BJ (cell line): Measurements from ENCODE around the gene SPCS1. TPM values are rescaled to one million over a fixed set of nuclear protein-coding genes. Genes with fewer than 3 reads are reported as not detected.

ENCODE experiments used
- CTCF ChIA-PET: fragments of 350-600 bp; formaldehyde crosslinking; extraction: SDS; loops from one replicate; lab custom pipeline; 2021; ENCODE audit warnings: antibody characterized with exemption, inconsistent platforms; lab: Yijun Ruan, JAX
- POLR2A ChIA-PET: fragments of 300-600 bp; sonication (Branson Sonifier 250); formaldehyde crosslinking; extraction: SDS; loops from one replicate; lab custom pipeline; 2021; ENCODE audit warnings: antibody characterized with exemption; lab: Charles Lee
- DNase-seq: peaks from one replicate; pipeline ENCODE4 v3.0.0-alpha.2; 2011; ENCODE audit warnings: low read depth
- H3K27me3 ChIP-seq: 2 replicates; pipeline ENCODE4 v1.6.0; 2011; ENCODE audit warnings: low read length; ENCODE audit not compliant: control insufficient read depth, insufficient read depth
- H3K36me3 ChIP-seq: 2 replicates; pipeline ENCODE4 v1.5.1; 2011; ENCODE audit warnings: low read length; ENCODE audit not compliant: control insufficient read depth, insufficient read depth
- H3K4me3 ChIP-seq: 2 replicates; pipeline ENCODE4 v1.5.1; 2011; ENCODE audit warnings: low read depth, mild to moderate bottlenecking, control low read depth, low read length
- polyA plus RNA-seq: library from polyadenylated mRNA; depleted of rRNA; stranded (reverse); fragments of >200 nt; gene quantifications from 2 replicates; pipeline ENCODE4 v1.2.3, GENCODE V29; 2011
- TF ChIP-seq, protein P1 (sequence below): IDR thresholded peaks from 2 replicates; pipeline ENCODE4 v1.5.1; 2011; ENCODE audit warnings: low read depth, mild to moderate bottlenecking, control low read depth, inconsistent platforms, low read length, moderate library complexity; ENCODE audit not compliant: insufficient read depth

The SPCS1 gene
- polyA plus RNA-seq, 1 experiment: 79.6 TPM

DNA sequence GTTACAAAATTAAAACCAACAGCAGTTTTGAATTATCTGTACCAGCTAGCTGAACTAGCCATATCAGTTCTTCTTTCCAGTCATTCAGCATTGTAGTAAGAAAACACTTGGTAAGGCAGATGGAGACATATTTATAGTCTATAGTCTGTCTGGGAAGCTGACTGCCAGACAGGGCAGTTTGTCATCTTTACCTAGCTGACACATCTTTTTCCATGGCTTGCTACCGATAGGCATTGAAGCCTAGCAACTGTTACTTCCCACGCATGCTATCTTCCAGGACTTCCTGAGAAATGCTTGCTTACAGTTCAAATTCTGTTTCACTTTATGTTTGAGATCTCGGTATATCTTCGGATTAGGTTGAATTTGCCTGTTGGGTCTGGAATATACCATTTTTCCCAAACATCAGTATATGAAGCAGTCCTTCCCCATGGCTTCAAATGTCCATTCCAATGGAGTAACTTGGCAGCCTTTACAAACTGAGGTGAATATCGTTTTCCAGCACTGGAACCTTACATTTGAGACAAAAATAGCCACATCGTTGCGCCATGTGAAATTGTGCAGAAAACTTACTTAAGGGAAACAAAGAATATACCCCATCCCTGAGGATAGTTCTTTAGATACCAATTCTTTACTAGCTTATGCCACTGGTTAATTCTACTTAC, 11.2 kb upstream of the SPCS1 start:
- ChIA-PET POLR2A (interaction anchor here (1.0 kb wide), 1 partner anchor 159 kb away, joined by 4 read pairs; the partner anchor contains the start of gene UQCC5), CTCF (no interaction called here)
- no peak for DNase-seq
- Histone ChIP-seq H3K36me3 (peaks cover 36% of the 10 kb centered on the region), H3K27me3 (no peaks in the 10 kb centered on the region), H3K4me3 (no peak overlapping the region)
- TF ChIP-seq, protein P1, sequence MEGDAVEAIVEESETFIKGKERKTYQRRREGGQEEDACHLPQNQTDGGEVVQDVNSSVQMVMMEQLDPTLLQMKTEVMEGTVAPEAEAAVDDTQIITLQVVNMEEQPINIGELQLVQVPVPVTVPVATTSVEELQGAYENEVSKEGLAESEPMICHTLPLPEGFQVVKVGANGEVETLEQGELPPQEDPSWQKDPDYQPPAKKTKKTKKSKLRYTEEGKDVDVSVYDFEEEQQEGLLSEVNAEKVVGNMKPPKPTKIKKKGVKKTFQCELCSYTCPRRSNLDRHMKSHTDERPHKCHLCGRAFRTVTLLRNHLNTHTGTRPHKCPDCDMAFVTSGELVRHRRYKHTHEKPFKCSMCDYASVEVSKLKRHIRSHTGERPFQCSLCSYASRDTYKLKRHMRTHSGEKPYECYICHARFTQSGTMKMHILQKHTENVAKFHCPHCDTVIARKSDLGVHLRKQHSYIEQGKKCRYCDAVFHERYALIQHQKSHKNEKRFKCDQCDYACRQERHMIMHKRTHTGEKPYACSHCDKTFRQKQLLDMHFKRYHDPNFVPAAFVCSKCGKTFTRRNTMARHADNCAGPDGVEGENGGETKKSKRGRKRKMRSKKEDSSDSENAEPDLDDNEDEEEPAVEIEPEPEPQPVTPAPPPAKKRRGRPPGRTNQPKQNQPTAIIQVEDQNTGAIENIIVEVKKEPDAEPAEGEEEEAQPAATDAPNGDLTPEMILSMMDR: no peak

DNA sequence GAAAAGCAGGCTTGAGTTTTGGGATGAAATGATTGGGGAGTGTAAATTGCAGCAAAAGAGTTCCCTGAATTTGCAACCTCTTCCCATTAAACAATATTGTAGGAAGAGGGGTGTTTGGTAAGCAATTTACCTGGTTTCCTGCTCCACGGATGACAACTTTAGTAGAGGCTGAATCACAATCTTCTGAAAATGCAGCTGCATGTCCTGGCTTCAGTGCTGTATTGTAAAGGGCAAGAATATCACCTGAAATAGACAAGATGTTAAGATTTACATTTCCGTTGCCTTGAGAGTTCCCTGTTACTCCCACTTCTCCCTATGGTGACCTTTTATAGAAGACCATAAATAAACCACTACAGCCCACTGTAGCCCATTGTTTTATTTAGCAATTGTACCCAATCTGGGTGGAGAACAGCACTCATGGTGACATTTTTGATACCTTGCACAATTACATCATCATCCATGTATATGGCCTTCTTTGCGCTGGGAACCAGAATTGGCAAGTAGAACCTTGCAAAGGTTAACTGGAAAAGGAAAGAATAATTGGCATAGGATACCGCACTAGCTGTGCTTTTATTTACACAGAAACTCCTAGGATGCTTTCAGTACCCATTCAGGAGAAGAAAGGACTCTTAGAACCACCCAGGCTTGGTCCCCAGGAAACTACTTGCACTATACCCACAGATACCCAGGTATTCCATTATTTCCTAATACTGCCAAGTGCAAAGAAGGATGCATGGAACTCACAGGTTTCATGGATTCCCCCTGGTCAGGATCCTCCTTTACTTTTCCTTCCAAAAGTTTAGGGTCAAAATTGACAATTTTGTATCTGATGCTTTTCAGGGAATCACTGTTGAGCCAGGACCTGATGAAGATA, 9.9 kb upstream of the SPCS1 start:
- Histone ChIP-seq H3K36me3 (peaks cover 33% of the 10 kb centered on the region), H3K27me3 (no peaks in the 10 kb centered on the region), H3K4me3 (no peak overlapping the region)
- TF ChIP-seq, protein P1: no peak
- ChIA-PET CTCF (interaction anchor here (1.1 kb wide), 1 partner anchor 8 kb away, joined by 3 read pairs; no protein-coding TSS in a partner anchor), POLR2A (interaction anchor here (1.0 kb wide), 1 partner anchor 160 kb away, joined by 4 read pairs; the partner anchor contains the start of gene UQCC5)
- no peak for DNase-seq

DNA sequence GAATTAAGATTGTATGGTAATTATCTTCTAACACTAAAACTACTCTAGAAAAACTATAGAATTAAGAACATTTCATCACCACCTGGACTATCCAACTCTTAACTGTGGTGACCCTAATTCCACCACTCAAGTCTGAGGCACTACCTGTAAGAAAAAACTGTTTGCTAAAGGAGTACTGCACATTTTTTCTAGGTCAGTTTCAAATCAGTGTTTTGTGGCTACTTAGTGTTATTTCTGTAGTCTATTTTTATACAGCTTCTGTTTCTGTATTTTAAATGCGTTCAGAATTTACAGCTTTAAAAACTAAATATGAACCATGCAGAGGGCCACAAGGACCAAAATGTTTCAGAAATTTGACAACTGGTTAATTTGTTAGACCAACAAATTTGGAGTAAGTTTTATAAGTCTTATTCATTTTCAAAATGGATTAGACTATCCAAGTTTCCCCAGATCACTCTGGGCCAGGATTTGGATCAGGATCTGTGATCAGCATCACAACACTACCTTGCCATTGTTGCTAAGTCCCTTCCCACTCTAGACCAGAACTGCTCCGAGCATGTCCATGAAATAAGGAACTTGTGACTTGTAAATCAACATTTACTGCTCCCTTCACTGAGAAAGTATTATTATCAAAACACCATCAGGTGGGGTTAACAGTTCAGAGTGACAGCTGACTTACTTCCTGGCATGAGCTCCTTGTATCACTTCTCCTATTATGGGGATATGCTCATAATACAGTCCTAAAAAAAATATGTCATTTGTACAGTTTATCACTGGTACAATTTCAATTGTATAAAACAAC, 8.9 kb upstream of the SPCS1 start:
- DNase-seq: no peak
- Histone ChIP-seq H3K36me3 (peaks cover 32% of the 10 kb centered on the region), H3K27me3 (no peaks in the 10 kb centered on the region), H3K4me3 (no peak overlapping the region)
- TF ChIP-seq, protein P1: no peak
- POLR2A ChIA-PET: no interaction called here
- CTCF ChIA-PET: interaction anchor here (0.6 to 1.1 kb wide), 3 partner anchors 9 to 10 kb away, joined by 3 to 6 read pairs (median 3); no protein-coding TSS in a partner anchor

DNA sequence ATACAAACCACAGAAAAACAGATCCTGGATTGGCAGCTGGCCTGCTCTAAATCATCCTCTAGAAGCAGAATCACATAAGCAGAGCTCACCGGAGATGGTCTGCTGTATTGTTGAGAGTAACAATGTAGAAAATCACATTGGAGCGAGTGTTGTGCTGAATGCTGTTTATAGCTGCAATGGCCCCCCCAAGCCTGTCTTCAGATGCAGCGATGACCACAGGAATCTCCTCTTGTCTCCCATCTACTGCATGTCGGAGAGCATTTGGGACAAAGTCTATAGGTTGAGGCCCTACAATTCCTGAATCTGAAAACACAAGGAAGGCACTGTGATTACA, 8.3 kb upstream of the SPCS1 start:
- TF ChIP-seq, protein P1: no peak
- Histone ChIP-seq H3K4me3 (no peak overlapping the region), H3K36me3 (peaks cover 28% of the 10 kb centered on the region), H3K27me3 (no peaks in the 10 kb centered on the region)
- CTCF ChIA-PET: interaction anchor here (0.6 kb wide), 1 partner anchor 10 kb away, joined by 6 read pairs; no protein-coding TSS in a partner anchor
- POLR2A ChIA-PET: no interaction called here
- DNase-seq: no peak
